H1 (cell line): ENCODE results near the gene NEDD4L. TPM values are rescaled to one million over a fixed set of nuclear protein-coding genes. Genes with fewer than 3 reads are reported as not detected.

Experiments
- CTCF ChIA-PET: fragments of 300-600 bp; sonication (Branson Sonifier 250); formaldehyde crosslinking; loops from one replicate; lab custom pipeline; 2021; ENCODE audit not compliant: partially characterized antibody; lab: Charles Lee
- POLR2A ChIA-PET: fragments of 300-600 bp; sonication (Branson Sonifier 250); formaldehyde crosslinking; loops from one replicate; lab custom pipeline; 2021; ENCODE audit warnings: inconsistent platforms; ENCODE audit not compliant: partially characterized antibody; lab: Charles Lee
- DNase-seq, 2 experiments: peaks; one replicate each; pipeline versions ENCODE4 v3.0.0 to v3.0.0-alpha.2; 2010 to 2022; ENCODE audit warnings: low spot score in 2 of 2, low read depth in 1 of 2, mixed read lengths in 1 of 2
- FAIRE-seq: peaks from 2 replicates; lab custom pipeline; 2011; peaks lifted over from hg19 to GRCh38; lab: Jason Lieb, UNC
- H2AFZ ChIP-seq: 2 replicates; pipeline ENCODE4 v1.8.1; 2012; ENCODE audit warnings: low read length, inconsistent platforms
- H2AK5ac ChIP-seq: 2 replicates; pipeline ENCODE4 v1.6.1; 2013; ENCODE audit warnings: low read depth, low read length
- H2BK120ac ChIP-seq: replicated peaks from 2 replicates; pipeline ENCODE3; 2013; ENCODE audit warnings: low read depth, low read length, inconsistent platforms
- H2BK12ac ChIP-seq: 2 replicates; pipeline ENCODE4 v1.6.1; 2013; ENCODE audit warnings: low read depth, low read length
- H2BK15ac ChIP-seq: 2 replicates; pipeline ENCODE4 v1.6.1; 2013; ENCODE audit warnings: low read length
- H2BK20ac ChIP-seq: 2 replicates; pipeline ENCODE4 v1.6.1; 2013; ENCODE audit warnings: low read length
- H2BK5ac ChIP-seq: 2 replicates; pipeline ENCODE4 v1.6.1; 2013; ENCODE audit warnings: low read depth, low read length
- H3K14ac ChIP-seq: 2 replicates; pipeline ENCODE4 v1.6.1; 2013; ENCODE audit warnings: inconsistent platforms; ENCODE audit not compliant: insufficient read length
- H3K18ac ChIP-seq: 2 replicates; pipeline ENCODE4 v1.6.1; 2013; ENCODE audit warnings: low read length; ENCODE audit errors: extremely low read depth
- H3K23ac ChIP-seq: 2 replicates; pipeline ENCODE4 v1.6.1; 2013; ENCODE audit warnings: inconsistent platforms; ENCODE audit not compliant: insufficient read length
- H3K23me2 ChIP-seq: 2 replicates; pipeline ENCODE4 v1.6.1; 2013; ENCODE audit warnings: low read depth, low read length
- H3K27ac ChIP-seq: 2 replicates; pipeline ENCODE4 v1.6.1; 2011; ENCODE audit warnings: low read depth, low read length, inconsistent platforms
- H3K27me3 ChIP-seq, 4 experiments: replicated peaks in 1 of 4; 1 replicate in 1 of 4; 2 replicates in 3 of 4; pipeline versions ENCODE4 v1.6.1 to v1.8.1; 2011 to 2013; ENCODE audit warnings: low read length in 3 of 4, mild to moderate bottlenecking in 3 of 4, inconsistent platforms in 2 of 4, mixed read lengths in 2 of 4, moderate library complexity in 1 of 4; ENCODE audit not compliant: control insufficient read depth in 3 of 4, insufficient read depth in 3 of 4; ENCODE audit errors: extremely low read depth in 1 of 4
- H3K36me3 ChIP-seq, 4 experiments: 2 replicates each; pipeline versions ENCODE4 v1.6.1 to v1.8.1; 2011 to 2013; ENCODE audit warnings: mild to moderate bottlenecking in 4 of 4, low read length in 3 of 4, moderate library complexity in 2 of 4, control low read depth in 1 of 4, inconsistent platforms in 1 of 4; ENCODE audit not compliant: insufficient read depth in 4 of 4, control insufficient read depth in 2 of 4
- H3K4ac ChIP-seq: replicated peaks from 2 replicates; pipeline ENCODE3; 2013; ENCODE audit warnings: low read length, low read depth, mixed read lengths, inconsistent platforms; ENCODE audit not compliant: insufficient read length
- H3K4me1 ChIP-seq, 4 experiments: replicated peaks in 1 of 4; 1 replicate in 1 of 4; 2 replicates in 3 of 4; pipeline versions ENCODE4 v1.6.1 to v1.8.1; 2011 to 2013; ENCODE audit warnings: low read length in 3 of 4, inconsistent platforms in 2 of 4, mixed read lengths in 1 of 4; ENCODE audit not compliant: insufficient read depth in 4 of 4, control insufficient read depth in 3 of 4
- H3K4me2 ChIP-seq, 2 experiments: 2 replicates each; pipeline versions ENCODE4 v1.6.1 to v1.8.1; 2011 to 2013; ENCODE audit warnings: low read depth in 2 of 2, low read length in 2 of 2, control low read depth in 1 of 2, inconsistent platforms in 1 of 2, mild to moderate bottlenecking in 1 of 2; ENCODE audit not compliant: insufficient read depth in 1 of 2
- H3K4me3 ChIP-seq, 4 experiments: fragments of 200-600, 300-600 bp in 1 of 4; sonication (generic), shearing (Covaris generic), sonication (Bioruptor Twin) in 1 of 4; 2 replicates each; pipeline versions ENCODE4 v1.5.1 to v1.8.1; 2011 to 2016; ENCODE audit warnings: low read length in 4 of 4, low read depth in 3 of 4, control low read depth in 2 of 4, inconsistent platforms in 2 of 4, mild to moderate bottlenecking in 2 of 4, mixed read lengths in 1 of 4, moderate library complexity in 1 of 4; ENCODE audit not compliant: insufficient read depth in 2 of 4; ENCODE audit errors: extremely low read depth in 1 of 4
- H3K56ac ChIP-seq: replicated peaks from 2 replicates; pipeline ENCODE3; 2013; ENCODE audit warnings: low read depth, mild to moderate bottlenecking, mixed read lengths, low read length, inconsistent platforms; ENCODE audit not compliant: insufficient read length
- H3K79me1 ChIP-seq: 2 replicates; pipeline ENCODE4 v1.6.1; 2013; ENCODE audit warnings: low read depth, low read length, control low read depth
- H3K79me2 ChIP-seq, 2 experiments: 2 replicates each; pipeline versions ENCODE4 v1.6.1 to v1.8.1; 2012 to 2013; ENCODE audit warnings: low read length in 2 of 2, mild to moderate bottlenecking in 2 of 2, inconsistent platforms in 1 of 2; ENCODE audit not compliant: insufficient read depth in 2 of 2, control insufficient read depth in 1 of 2
- H3K9ac ChIP-seq, 4 experiments: replicated peaks in 1 of 4; 1 replicate in 1 of 4; 2 replicates in 3 of 4; pipeline versions ENCODE4 v1.6.1 to v1.8.1; 2011 to 2013; ENCODE audit warnings: low read depth in 3 of 4, low read length in 3 of 4, control low read depth in 2 of 4, mild to moderate bottlenecking in 2 of 4, moderate library complexity in 2 of 4, inconsistent platforms in 1 of 4; ENCODE audit errors: extremely low read depth in 1 of 4
- H3K9me3 ChIP-seq, 2 experiments: 2 replicates each; pipeline versions ENCODE4 v1.6.1 to v1.8.1; 2012 to 2013; ENCODE audit warnings: mild to moderate bottlenecking in 2 of 2, moderate library complexity in 2 of 2, control low read depth in 1 of 2, inconsistent platforms in 1 of 2, low read depth in 1 of 2, low read length in 1 of 2, mixed read lengths in 1 of 2; ENCODE audit not compliant: insufficient read depth in 2 of 2
- H4K20me1 ChIP-seq, 2 experiments: replicated peaks in 1 of 2; 2 replicates each; pipeline versions ENCODE3 to v1.8.1; 2011 to 2013; ENCODE audit warnings: inconsistent platforms in 2 of 2, low read length in 2 of 2, mild to moderate bottlenecking in 1 of 2; ENCODE audit not compliant: insufficient read depth in 2 of 2, control insufficient read depth in 1 of 2
- H4K5ac ChIP-seq: 2 replicates; pipeline ENCODE4 v1.6.1; 2013; ENCODE audit warnings: low read length, low read depth, mixed read lengths, inconsistent platforms; ENCODE audit not compliant: insufficient read length
- H4K8ac ChIP-seq: 2 replicates; pipeline ENCODE4 v1.8.0; 2013; ENCODE audit warnings: mild to moderate bottlenecking, moderate library complexity, low read length, inconsistent platforms; ENCODE audit not compliant: insufficient read depth; ENCODE audit errors: extremely low read depth
- H4K91ac ChIP-seq: replicated peaks from 2 replicates; pipeline ENCODE3; 2013; ENCODE audit warnings: low read length, mixed read lengths, inconsistent platforms; ENCODE audit not compliant: insufficient read length
- ASH2L ChIP-seq: fragments of 200-600, 300-600 bp; sonication (generic); IDR thresholded peaks from one replicate; pipeline ENCODE4 v1.7.1; 2017; ENCODE audit warnings: low read length
- BACH1 ChIP-seq: IDR thresholded peaks from 2 replicates; pipeline ENCODE4 v1.6.1; 2012; ENCODE audit warnings: low read length, improper control_type of control experiment
- BCL11A ChIP-seq, 2 experiments: IDR thresholded peaks; one replicate each; pipeline ENCODE4 v1.6.1; 2011; ENCODE audit warnings: low read depth in 2 of 2, low read length in 2 of 2, mild to moderate bottlenecking in 2 of 2
- CEBPB ChIP-seq: IDR thresholded peaks from 2 replicates; pipeline ENCODE4 v1.6.1; 2012; ENCODE audit warnings: low read depth, low read length
- CREB1 ChIP-seq: IDR thresholded peaks from 2 replicates; pipeline ENCODE4 v1.6.1; 2012; ENCODE audit warnings: inconsistent platforms
- JUN ChIP-seq: IDR thresholded peaks from 2 replicates; pipeline ENCODE4 v1.6.1; 2011; ENCODE audit warnings: low read depth, mild to moderate bottlenecking, improper control_type of control experiment, low read length
- KDM5A ChIP-seq: fragments of 200-600 bp; IDR thresholded peaks from 2 replicates; pipeline ENCODE4 v1.7.1; 2012; ENCODE audit warnings: mild to moderate bottlenecking, low read length, inconsistent platforms, mixed read lengths
- SIRT6 ChIP-seq: IDR thresholded peaks from one replicate; pipeline ENCODE4 v1.7.1; 2012; ENCODE audit warnings: low read length, inconsistent platforms
- SP1 ChIP-seq: IDR thresholded peaks from 2 replicates; pipeline ENCODE4 v1.6.1; 2011; ENCODE audit warnings: low read depth, low read length
- SUZ12 ChIP-seq: fragments of 200-600 bp; sonication (generic); IDR thresholded peaks from 2 replicates; pipeline ENCODE4 v1.6.1; 2012; ENCODE audit warnings: mild to moderate bottlenecking, inconsistent platforms, low read length, moderate library complexity, mixed read lengths
- TCF12 ChIP-seq: IDR thresholded peaks from 2 replicates; pipeline ENCODE4 v1.6.1; 2011; ENCODE audit warnings: low read depth, mild to moderate bottlenecking, low read length
- TEAD4 ChIP-seq: IDR thresholded peaks from 2 replicates; pipeline ENCODE4 v1.6.1; 2012; ENCODE audit warnings: low read depth, low read length, inconsistent platforms, mixed read lengths
- WGBS, 2 experiments: shearing (Covaris generic) in 1 of 2; methylation state at CpG; one replicate each; pipeline versions ENCODE4 v1.1.6 to v1.1.7; 2013 to 2015; ENCODE audit warnings: low lambda C conversion rate in 2 of 2, mixed read lengths in 2 of 2, inconsistent platforms in 1 of 2, low coverage in 1 of 2, missing lambda C conversion rate in 1 of 2; ENCODE audit not compliant: insufficient replicate concordance in 2 of 2, insufficient coverage in 1 of 2, insufficient read length in 1 of 2; ENCODE audit errors: extremely low coverage in 1 of 2, missing lambda C conversion rate in 1 of 2; 5-methylcytosine and 5-hydroxymethylcytosine counted together
- polyA plus RNA-seq, 7 experiments: library from polyadenylated mRNA; depleted of rRNA in 3 of 7; stranded (reverse) in 5 of 7; unstranded in 2 of 7; fragments of >200 nt in 5 of 7; fragments of 200-250 nt in 2 of 7; gene quantifications; 1 replicate in 5 of 7; 2 replicates in 1 of 7; 4 replicates in 1 of 7; pipeline versions ENCODE4 v1.2.1 to v1.2.3, GENCODE V29; 2011 to 2013; ENCODE audit warnings: missing spikeins in 2 of 7, mixed read lengths in 2 of 7
- total RNA-seq: library from RNA; stranded (reverse); fragmentation: NEBNext Ultra II Directional; extraction: Animal tissue kit (Norgen Biotek cat#: 25700); gene quantifications from 2 replicates; pipeline ENCODE4 v1.2.1, GENCODE V29; 2021
- TF ChIP-seq, protein P1 (sequence below): IDR thresholded peaks from 2 replicates; pipeline ENCODE4 v1.6.1; 2012; ENCODE audit warnings: low read length, inconsistent platforms

The NEDD4L gene
- total and polyA plus RNA-seq, 2 of the 8 experiments (the other 6 are each of a cell fraction or from before 2014, with no cell fraction given): 37.3 to 69.8 TPM

GRCh38 chr18:58181988-58182387, 138.0 kb downstream of the NEDD4L start:
- CTCF ChIA-PET: interaction anchor here (0.7 to 9.4 kb wide), 16 partner anchors 12 to 300 kb away, joined by 3 to 103 read pairs (median 6); partner anchors contain the start of gene NEDD4L

More at GRCh38 chr18:58181988-58182387, 138.0 kb downstream of the NEDD4L start:
- H3K9ac ChIP-seq: no peak overlapping the region
- H3K9me3 ChIP-seq: no peaks in the 10 kb centered on the region; a peak in 1 of 4 replicates
- H3K36me3 ChIP-seq: no peaks in the 10 kb centered on the region
- no peak overlapping the region for H3K4ac ChIP-seq
- no peak overlapping the region for H3K4me3 ChIP-seq
- no peak overlapping the region for H2AK5ac ChIP-seq
- H2BK20ac ChIP-seq: no peak overlapping the region
- DNase-seq: no peak
- peaks cover 2 to 41% of the 10 kb centered on the region in 2 experiments; a peak in 2 of 4 replicates for H3K79me2 ChIP-seq
- H4K91ac ChIP-seq: no peak overlapping the region
- H4K8ac ChIP-seq: no peak overlapping the region
- FAIRE-seq: no peak
- H2BK120ac ChIP-seq: no peak overlapping the region
- H2AFZ ChIP-seq: no peak overlapping the region
- no peaks in the 10 kb centered on the region for H3K23me2 ChIP-seq
- peaks cover 0 to 7% of the 10 kb centered on the region in 2 experiments for H4K20me1 ChIP-seq
- H2BK5ac ChIP-seq: no peak overlapping the region
- no peak overlapping the region for H3K27ac ChIP-seq
- no peaks in the 10 kb centered on the region for H3K27me3 ChIP-seq
- peaks cover 0 to 18% (median 6%) of the 10 kb centered on the region in 4 experiments; a peak in 4 of 7 replicates for H3K4me1 ChIP-seq
- 95% methylated on average over 2 of the region's 2 CpGs; no CpG with 5 or more reads in 1 of the 2 experiments for WGBS, 2 experiments
- no peak overlapping the region for H3K18ac ChIP-seq
- peaks cover 8% of the 10 kb centered on the region for H3K79me1 ChIP-seq
- no peak overlapping the region for H2BK12ac ChIP-seq
- TF ChIP-seq SUZ12 (no peak), TEAD4 (no peak), KDM5A (no peak), BACH1 (no peak), SP1 (no peak), CEBPB (no peak), SIRT6 (no peak), TCF12 (no peak), CREB1 (no peak), ASH2L (no peak), BCL11A (IDR thresholded peaks at IDR 0.05; ENCODE audit: low read depth in 2 of 2, low read length in 2 of 2) (no peak), JUN (no peak)
- TF ChIP-seq, protein P1, sequence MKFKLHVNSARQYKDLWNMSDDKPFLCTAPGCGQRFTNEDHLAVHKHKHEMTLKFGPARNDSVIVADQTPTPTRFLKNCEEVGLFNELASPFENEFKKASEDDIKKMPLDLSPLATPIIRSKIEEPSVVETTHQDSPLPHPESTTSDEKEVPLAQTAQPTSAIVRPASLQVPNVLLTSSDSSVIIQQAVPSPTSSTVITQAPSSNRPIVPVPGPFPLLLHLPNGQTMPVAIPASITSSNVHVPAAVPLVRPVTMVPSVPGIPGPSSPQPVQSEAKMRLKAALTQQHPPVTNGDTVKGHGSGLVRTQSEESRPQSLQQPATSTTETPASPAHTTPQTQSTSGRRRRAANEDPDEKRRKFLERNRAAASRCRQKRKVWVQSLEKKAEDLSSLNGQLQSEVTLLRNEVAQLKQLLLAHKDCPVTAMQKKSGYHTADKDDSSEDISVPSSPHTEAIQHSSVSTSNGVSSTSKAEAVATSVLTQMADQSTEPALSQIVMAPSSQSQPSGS: no peak
- TF ChIP-seq, all 59 proteins: peak for 0
- no peak overlapping the region for H2BK15ac ChIP-seq
- no peak overlapping the region for H3K23ac ChIP-seq
- H3K56ac ChIP-seq: no peak overlapping the region
- POLR2A ChIA-PET: no interaction called here
- no peak overlapping the region for H3K14ac ChIP-seq
- no peak overlapping the region for H3K4me2 ChIP-seq
- no peak overlapping the region for H4K5ac ChIP-seq
